Heart right ventricle (tissue), 16 donors: Measurements from ENCODE around the gene CLDN7. TPM values are rescaled to one million over a fixed set of nuclear protein-coding genes. Genes with fewer than 3 reads are reported as not detected.

Source experiments
- ATAC-seq, 8 donors: fragments of 200-7000 bp; cut with Tn5 transposase; one replicate each; pipeline ENCODE4 v1.9.1; 2020; ENCODE audit warnings: mild to moderate bottlenecking in 8 of 8, moderate library complexity in 8 of 8, moderate number of reproducible peaks in 1 of 8
- DNase-seq, 2 donors: peaks; one replicate each; pipeline ENCODE4 v3.0.0-alpha.2; 2020
- H3K27ac ChIP-seq, 10 donors: fragments of 200-600 bp; sonication (generic) in 2 of 10; one replicate each; pipeline versions ENCODE4 v1.5.0 to v1.8.0; 2020 to 2022; ENCODE audit warnings: mild to moderate bottlenecking in 3 of 10
- H3K27me3 ChIP-seq, 7 donors: fragments of 200-600 bp; one replicate each; pipeline ENCODE4 v1.8.0; 2021 to 2022; ENCODE audit warnings: mild to moderate bottlenecking in 2 of 7
- H3K36me3 ChIP-seq, 9 donors: fragments of 200-600 bp; sonication (generic) in 1 of 9; one replicate each; pipeline versions ENCODE4 v1.5.0 to v1.8.0; 2020 to 2022; ENCODE audit warnings: mild to moderate bottlenecking in 2 of 9
- H3K4me1 ChIP-seq, 9 donors: fragments of 200-600 bp; sonication (generic) in 1 of 9; one replicate each; pipeline versions ENCODE4 v1.5.0 to v1.8.0; 2020 to 2022; ENCODE audit warnings: mild to moderate bottlenecking in 4 of 9
- H3K4me3 ChIP-seq, 10 donors: fragments of 200-600 bp; sonication (generic) in 2 of 10; one replicate each; pipeline versions ENCODE4 v1.5.0 to v1.8.0; 2020 to 2022; ENCODE audit warnings: mild to moderate bottlenecking in 7 of 10, moderate library complexity in 2 of 10
- H3K9me3 ChIP-seq, 11 donors: fragments of 200-600 bp in 10 of 11; sonication (generic) in 2 of 11; one replicate each; pipeline versions ENCODE4 v1.5.0 to v1.8.0; 2013 to 2022; ENCODE audit warnings: mild to moderate bottlenecking in 2 of 11, control low read depth in 1 of 11, moderate library complexity in 1 of 11
- WGBS, 2 donors: extraction: QIAGEN DNeasy Blood & Tissue Kit; methylation state at CpG; one replicate each; pipeline ENCODE4 v1.1.7; 2013; ENCODE audit warnings: inconsistent platforms in 1 of 2; 5-methylcytosine and 5-hydroxymethylcytosine counted together
- intact Hi-C, 10 donors: fragments of 100-400 bp; cut with DNase I; formaldehyde crosslinking; loops; one replicate each; pipeline versions ENCODE4 v1.11.1 to v1.14.2; 2022
- polyA plus RNA-seq, 2 donors: library from polyadenylated mRNA; stranded (reverse); fragments of 200-250 nt; gene quantifications; one replicate each; pipeline ENCODE4 v1.2.3, GENCODE V29; 2013
- total RNA-seq, 10 donors: library from RNA; stranded (reverse); fragmentation: NEBNext Ultra II Directional in 3 of 10; extraction: Animal tissue kit (Norgen Biotek cat#: 25700) in 3 of 10; gene quantifications; one replicate each; pipeline versions ENCODE4 v1.2.1 to v1.2.4, GENCODE V29; 2021 to 2023
- TF ChIP-seq, protein P1 (sequence below), 9 donors: fragments of 200-600 bp; sonication (generic) in 2 of 9; IDR thresholded peaks; one replicate each; pipeline versions ENCODE4 v1.5.0 to v1.8.0; 2021 to 2022; ENCODE audit warnings: antibody characterized with exemption in 9 of 9, mild to moderate bottlenecking in 5 of 9, moderate library complexity in 1 of 9
- donor health status: Arrhythmogenic right ventricular cardiomyopathy.
- donor health status: ischemic (EF 13 %, LVEDD 7.1; RV severe dilation, severe dysfunction).
- donor health status: healthy with polysubstance abuse.
- donor health status: DM: no; HTN: yes; CAD: no.
- donor health status: DM: no; HTN: no; CAD: no.
- donor health status: ischemic (EF 25% LVEDD 6.9; RV normal size, moderate dysfunction).
- donor health status: ischemic (EF 25% LVEDD 5.7; RV mildly dilated, moderate dysfunction).
- donor health status: healthy.
- donor health status: DM: yes; HTN: yes; CAD: no.
- donor health status: Ischemic cardiomyopathy.
- donor health status: ischemic (EF 35%, LVEDD 5.7; RV mildly dilated, moderate dysfunction).
- donor health status: nonischemic (EF 11% LVEDD 7.7; RV severe dilation, severe dysfunction).
- donor health status: DM: yes; HTN: yes; CAD: no.
- donor health status: PGD.
- donor health status: ischemic (EF 29% LVEDD 5.4; RV normal size, mild dysfunction).
- donor health status: nonischemic (EF 23%, LVEDD 6.1; RV moderate dilation, normal function).

The CLDN7 gene
- total and polyA plus RNA-seq, 12 donors: 0.39 to 2.5 (median 0.90) TPM

GRCh38 chr17:7215136-7215638 is 47.1 kb downstream of the CLDN7 start:
- Histone ChIP-seq H3K9me3 (no peaks in the 10 kb centered on the region), H3K27me3 (no peaks in the 10 kb centered on the region), H3K4me3 (peak overlapping the region in 8 of 10 donors; percentile 45 to 71 (median 62)), H3K36me3 (no peaks in the 10 kb centered on the region), H3K27ac (peak overlapping the region in 9 of 10 donors; percentile 53 to 98 (median 68)), H3K4me1 (peaks cover 17 to 62% (median 53%) of the 10 kb centered on the region in 9 donors)
- intact Hi-C loops: loop anchor here in 2 of 10 donors (2.0 kb wide), 2 partner anchors 24 to 38 kb away; partner anchors contain the start of genes ELP5 (in 1 of the 2) and PHF23 (in 1 of the 2)
- WGBS, 2 donors: 21 to 25% methylated on average over 9 of the region's 9 CpGs
- TF ChIP-seq, protein P1, sequence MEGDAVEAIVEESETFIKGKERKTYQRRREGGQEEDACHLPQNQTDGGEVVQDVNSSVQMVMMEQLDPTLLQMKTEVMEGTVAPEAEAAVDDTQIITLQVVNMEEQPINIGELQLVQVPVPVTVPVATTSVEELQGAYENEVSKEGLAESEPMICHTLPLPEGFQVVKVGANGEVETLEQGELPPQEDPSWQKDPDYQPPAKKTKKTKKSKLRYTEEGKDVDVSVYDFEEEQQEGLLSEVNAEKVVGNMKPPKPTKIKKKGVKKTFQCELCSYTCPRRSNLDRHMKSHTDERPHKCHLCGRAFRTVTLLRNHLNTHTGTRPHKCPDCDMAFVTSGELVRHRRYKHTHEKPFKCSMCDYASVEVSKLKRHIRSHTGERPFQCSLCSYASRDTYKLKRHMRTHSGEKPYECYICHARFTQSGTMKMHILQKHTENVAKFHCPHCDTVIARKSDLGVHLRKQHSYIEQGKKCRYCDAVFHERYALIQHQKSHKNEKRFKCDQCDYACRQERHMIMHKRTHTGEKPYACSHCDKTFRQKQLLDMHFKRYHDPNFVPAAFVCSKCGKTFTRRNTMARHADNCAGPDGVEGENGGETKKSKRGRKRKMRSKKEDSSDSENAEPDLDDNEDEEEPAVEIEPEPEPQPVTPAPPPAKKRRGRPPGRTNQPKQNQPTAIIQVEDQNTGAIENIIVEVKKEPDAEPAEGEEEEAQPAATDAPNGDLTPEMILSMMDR (IDR thresholded peaks at IDR 0.05): no peak
- DNase-seq: no peak
- ATAC-seq: no peak

DNA sequence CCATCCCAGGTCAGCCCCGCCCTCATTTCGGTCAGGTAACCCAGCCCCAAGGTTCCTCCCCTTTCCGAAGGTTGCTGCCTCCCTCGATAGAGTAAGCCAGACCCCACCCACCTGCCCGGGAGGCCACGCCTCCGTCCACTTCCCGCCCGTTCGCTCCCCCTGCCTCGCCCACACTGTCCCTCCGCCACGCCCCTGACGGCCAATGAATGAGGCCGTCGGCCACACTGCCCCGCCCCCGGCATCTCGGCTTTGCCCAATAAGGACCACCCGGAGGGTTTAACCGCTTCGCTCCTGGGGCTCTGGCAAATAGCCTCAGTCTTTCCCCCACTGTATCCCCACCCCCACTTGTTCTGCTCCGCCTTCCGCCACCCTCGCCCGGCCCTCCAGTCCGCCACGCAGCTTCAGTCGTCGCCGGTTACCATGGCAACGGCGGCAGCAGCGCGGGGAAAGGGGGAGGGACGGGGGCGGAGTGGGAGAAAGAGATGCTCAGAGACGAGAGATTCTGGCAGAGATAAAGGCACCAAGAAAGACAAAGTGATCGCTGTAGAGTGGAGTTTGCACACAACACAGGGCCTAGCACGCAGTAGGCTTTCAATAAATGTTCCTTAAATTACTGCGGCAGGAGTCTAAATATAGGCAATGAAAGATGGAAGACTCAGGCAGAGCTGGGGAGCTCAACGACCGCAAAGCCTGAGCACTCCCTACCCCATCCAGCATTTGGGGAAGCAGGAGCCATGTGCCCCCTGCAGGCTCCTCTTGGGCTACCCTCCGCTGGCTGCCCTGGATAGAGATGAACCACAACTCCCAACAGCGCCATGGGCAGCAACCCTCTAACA is 47.8 kb downstream of the CLDN7 start:
- TF ChIP-seq, protein P1 (IDR thresholded peaks at IDR 0.05): peak in 8 of 9 donors; percentile 28 to 75 (median 54)
- H3K4me1 ChIP-seq: peaks cover 17 to 61% (median 52%) of the 10 kb centered on the region in 9 donors
- no peaks in the 10 kb centered on the region for H3K36me3 ChIP-seq
- intact Hi-C loops: loop anchor here in 2 of 10 donors (2.0 kb wide), 2 partner anchors 24 to 38 kb away; partner anchors contain the start of genes ELP5 (in 1 of the 2) and PHF23 (in 1 of the 2)
- peak; percentile 89 to 94 (median 92) for ATAC-seq
- peak overlapping the region in 9 of 10 donors; percentile 53 to 98 (median 69) for H3K27ac ChIP-seq
- no peaks in the 10 kb centered on the region for H3K27me3 ChIP-seq
- 0 to 1% methylated on average over 45 of the region's 45 CpGs for WGBS, 2 donors
- no peaks in the 10 kb centered on the region for H3K9me3 ChIP-seq
- peak; percentile 99 for DNase-seq
- peak overlapping the region; percentile 8 to 71 (median 60) for H3K4me3 ChIP-seq

DNA sequence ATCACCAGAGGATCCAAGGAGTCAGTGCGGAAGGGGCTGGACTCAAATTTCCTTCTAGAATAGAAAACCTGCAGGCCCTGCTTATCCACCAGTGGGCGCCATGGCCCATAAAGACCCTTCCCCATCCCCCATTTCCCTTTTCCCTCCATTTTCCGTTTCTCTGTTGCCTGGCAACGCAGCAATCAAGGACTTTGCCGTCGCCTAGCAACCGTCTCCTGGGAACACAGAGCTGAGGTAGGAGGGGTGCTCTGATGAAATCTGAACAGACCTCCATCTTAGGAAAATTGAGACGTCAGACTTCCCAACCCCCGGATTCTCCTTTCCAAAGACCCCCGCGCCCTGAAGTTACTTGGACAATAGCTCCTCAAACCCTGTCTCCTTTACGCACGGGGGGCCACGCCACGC is 48.4 kb downstream of the CLDN7 start:
- peaks cover 14 to 55% (median 46%) of the 10 kb centered on the region in 9 donors for H3K4me1 ChIP-seq

More for the DNA sequence above, 48.4 kb downstream of the CLDN7 start:
- H3K27me3 ChIP-seq: no peaks in the 10 kb centered on the region
- intact Hi-C loops: loop anchor here in 2 of 10 donors (2.0 kb wide), 2 partner anchors 25 to 39 kb away; partner anchors contain the start of genes ELP5 (in 1 of the 2) and PHF23 (in 1 of the 2)
- DNase-seq: peak in 1 of 2 donors; percentile 78
- ATAC-seq: peak in 3 of 8 donors; percentile 0 to 1 (median 0)
- no peaks in the 10 kb centered on the region for H3K9me3 ChIP-seq
- peak overlapping the region in 7 of 10 donors; percentile 39 to 98 (median 68) for H3K27ac ChIP-seq
- peak overlapping the region; percentile 8 to 71 (median 60) for H3K4me3 ChIP-seq
- 3 to 5% methylated on average over 15 of the region's 15 CpGs for WGBS, 2 donors
- no peaks in the 10 kb centered on the region for H3K36me3 ChIP-seq
- TF ChIP-seq, protein P1 (IDR thresholded peaks at IDR 0.05): peak in 8 of 9 donors; percentile 22 to 56 (median 41)
